Measurements from ENCODE around the gene TBXAS1.

The TBXAS1 gene

DNA sequence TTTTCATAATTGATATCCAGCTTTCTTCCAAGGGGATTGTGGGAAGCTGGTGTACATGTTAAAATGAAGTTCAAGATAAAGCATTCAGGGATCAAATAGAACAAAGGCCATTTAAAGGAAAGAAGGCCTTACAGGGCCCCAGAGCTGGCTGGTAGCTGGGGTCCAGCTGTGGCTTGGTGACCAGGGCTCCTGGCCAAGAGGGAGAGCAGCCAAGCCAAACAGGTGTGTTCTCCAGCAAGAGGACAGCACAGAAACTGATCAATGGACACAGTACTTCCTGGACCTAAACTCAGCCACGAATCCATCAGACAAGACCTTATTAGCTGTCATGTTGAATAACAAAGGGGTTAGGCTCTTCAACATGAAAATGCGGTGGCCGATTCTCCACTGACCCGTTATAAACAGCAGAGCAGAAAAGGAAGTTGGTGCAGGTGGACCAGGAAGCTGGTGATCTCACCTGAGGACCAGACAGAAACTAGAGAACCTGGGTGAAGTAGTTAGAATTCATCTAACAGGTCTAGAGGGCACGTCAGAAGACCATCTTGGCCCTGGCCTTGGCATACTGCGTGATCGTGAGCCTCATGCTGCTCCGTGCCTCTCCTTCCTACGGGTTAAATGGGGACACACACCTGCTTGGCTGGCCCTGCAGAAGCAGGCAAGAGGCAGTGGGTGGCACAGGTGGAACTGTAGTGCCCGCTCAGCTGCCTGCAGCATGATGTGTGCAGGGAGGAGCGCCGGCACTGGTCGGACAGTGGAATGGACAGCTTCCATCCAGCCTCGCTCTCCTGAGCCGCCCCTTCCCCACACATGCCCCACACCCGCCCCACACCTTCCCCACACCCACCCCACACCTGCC, 179.9 kb downstream of the TBXAS1 start:
- DNase-seq: no peak

DNA sequence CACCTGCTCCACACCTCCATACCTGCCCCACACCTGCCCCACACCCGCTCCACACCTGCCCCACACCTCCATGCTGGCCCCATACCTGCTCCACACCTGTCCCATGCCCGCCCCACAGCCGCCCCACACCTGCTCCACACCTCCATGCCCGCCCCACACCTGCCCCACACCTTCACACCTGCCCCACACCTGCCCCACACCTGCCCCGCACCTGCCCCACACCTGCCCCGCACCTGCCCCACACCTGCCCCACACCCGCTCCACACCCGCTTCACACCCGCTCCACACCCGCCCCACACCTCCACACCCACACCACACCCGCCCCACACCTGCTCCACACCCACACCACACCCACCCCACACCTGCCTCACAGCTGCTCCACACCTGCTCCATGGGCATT, 180.7 kb downstream of the TBXAS1 start:
- no peak for DNase-seq

DNA sequence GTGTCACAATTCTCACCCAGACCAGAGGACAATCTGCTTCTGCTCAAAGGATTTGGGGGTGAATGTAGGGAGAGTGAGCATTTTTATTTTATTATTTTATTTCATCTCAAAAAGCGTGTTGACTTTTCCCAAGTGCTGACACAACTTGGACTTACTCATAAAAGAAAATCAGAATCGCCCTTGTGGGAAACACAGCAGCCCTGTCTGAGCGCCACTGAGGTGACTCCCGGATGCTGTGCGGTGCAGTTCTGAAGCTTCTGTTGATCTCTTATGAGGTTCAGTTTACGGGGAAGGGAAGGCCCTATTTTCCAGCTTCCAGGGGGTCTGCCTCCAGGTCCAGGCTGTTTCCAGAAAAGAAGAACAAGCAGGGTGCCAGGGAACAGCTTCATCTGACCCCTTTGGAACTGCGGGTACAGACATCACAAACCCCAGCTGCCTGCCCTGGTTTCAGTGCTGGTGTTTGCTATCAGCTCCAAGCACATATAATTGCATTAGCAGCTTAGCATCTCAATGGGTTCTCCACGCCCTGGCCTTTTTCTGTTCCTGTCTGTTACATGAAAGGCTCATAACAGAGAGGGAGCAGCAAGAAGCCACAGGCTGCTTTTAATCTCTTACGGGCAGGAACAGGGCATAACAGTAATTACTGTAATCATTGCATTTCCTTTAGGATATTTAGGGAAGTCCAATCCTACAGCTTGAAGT, 181.3 kb downstream of the TBXAS1 start:
- DNase-seq: no peak

DNA sequence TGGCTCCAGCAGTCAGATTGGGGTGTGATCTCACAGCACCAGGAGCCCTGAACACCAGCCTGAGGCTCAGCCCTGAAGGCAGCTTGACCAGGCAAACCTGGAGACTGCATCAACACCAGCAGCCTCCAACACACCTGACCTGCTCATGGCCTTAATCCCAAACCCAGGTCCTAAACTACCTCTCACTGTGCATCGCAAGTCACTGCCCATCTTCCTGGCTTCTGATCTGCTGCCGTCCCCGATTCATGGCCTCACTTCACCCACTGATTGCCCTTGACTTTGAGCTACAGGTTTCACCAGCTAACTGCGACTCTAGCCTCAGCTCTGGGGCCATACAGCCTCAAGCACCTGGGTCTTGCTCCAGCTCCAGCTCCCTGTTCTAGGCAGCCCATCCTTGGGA, 184.6 kb downstream of the TBXAS1 start:
- DNase-seq: no peak

DNA sequence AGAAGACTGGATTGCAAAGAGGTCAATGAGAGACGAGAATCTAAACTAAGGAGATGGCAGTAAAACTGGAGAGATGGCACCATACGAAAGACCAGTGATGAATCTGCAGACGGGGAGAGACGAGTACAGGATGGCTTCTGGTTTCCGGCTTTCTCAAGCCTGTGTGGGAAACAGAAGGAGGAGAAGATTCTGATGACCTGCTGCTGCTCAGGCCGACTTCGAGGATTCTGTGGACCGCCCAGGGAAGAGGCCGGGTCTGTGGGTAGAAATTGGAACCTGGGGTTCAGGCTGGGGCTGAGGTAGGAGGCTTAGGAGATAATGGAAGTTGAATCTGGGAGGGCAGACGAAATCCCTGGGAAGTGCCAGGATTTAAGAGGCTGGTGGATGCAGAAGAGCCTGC, 185.1 kb downstream of the TBXAS1 start:
- no peak for DNase-seq

DNA sequence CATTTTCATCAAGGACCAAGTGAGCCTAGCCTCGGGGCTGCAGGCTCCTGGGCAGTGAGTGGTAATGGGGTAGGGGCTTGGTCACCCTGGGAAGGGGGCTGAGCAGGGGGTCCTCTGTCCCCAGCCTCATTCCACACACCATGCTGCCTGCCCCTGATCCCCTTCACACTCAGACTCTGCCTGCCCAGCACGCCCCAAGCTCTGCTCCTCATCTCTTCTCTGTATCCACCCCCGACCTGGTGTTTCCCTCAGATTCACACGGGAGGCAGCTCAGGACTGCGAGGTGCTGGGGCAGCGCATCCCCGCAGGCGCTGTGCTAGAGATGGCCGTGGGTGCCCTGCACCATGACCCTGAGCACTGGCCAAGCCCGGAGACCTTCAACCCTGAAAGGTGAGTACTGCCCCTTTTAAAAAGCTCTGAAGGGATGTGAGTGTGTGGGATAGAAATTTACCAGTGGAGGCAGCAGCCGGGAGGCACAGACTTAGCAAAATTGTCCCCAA, 186.5 kb downstream of the TBXAS1 start:
- no peak for DNase-seq

DNA sequence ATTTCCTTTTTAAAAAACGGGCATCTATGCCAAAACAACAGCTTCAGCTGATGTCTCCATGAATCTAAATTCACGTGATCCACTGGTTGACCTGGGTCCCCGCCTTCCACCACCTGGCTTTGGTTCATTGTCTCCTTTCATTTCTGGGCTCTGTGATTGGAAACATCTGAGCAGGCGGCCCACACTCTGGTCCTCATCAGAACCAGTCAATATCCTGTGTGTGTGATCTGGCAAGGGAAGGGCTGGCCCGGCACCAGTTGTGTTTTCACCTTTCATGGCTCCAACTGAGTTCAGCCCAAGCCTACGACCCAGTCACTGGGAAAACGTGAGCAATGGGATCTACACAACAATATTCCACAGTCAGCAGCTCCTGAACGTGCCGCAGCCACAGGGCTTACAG, 187.5 kb downstream of the TBXAS1 start:
- DNase-seq: no peak

DNA sequence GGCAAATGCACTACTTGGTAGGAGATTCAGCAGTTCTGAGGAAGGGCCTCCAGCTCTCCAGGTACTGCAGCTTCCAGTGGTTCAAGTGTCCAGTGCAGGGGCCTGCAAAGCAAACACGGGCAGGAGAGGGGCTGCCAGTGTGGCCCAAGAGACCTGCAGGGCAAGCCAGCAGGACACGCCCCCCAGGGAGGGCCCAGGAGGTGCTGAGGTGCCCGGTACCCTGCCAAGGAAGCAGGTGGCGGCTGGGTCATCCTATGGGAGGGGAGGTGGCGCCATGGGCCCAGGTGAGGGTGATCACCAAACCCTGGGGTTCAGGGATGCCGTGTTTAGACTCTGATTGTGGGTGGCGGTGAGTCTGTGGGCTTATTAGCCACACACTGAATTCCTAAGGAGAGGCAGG, 188.0 kb downstream of the TBXAS1 start:
- DNase-seq: no peak

DNA sequence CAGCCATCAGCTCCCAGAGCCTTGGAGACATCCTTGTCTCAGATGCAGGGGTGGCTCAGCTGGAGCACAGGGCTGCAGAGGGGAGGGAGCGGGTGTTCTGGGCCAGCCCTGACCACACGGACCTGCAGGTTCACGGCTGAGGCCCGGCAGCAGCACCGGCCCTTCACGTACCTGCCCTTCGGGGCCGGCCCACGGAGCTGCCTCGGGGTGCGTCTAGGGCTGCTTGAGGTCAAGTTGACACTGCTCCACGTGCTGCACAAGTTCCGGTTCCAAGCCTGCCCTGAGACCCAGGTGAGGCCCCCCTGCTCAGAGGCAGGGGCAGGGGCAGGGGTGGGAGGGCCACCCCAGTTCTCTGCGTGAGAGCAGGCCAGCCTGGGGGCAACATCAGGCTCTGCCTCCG, 188.5 kb downstream of the TBXAS1 start:
- DNase-seq: no peak

DNA sequence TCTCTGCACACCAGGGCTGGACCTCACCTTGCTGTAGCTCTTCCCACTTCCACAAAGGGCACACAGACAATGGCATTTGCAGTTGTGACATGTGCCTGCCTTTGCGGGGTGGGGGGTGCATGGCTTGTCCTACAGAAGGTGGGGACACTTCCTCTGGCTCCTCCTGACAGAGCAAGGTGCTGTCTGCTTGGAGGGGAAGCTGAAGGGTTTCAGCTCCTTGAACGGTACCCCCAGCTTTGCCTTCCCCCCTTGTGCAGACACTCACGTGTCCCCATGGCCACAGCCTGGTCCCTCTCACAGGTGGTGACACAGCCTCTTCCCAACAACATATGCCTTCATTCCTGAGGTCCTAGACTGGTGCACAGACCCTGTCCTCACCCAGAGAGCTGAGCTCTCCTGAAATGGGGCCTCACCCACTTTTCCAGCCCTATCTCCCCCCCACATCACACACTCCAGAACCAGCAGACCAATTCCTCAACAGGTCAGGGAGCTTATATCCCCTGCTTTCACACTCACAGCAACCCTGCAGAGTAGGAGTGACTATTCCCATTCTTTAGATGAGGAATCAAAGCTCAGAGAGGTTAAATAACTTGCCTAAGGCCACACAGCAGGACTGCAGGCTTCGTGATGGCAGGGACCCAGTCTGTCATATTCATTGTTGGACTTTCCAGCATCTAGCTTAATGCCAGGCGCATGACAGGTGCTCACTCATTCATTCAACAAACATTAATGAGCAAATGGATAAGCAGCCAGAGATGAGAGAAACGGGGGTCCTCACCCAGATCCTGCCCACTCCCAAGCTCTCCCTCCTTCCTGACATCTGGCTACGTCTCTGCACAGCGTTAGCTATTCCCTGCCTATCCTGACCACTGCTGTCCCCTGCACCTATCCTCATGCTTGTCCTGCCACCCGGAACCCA, 189.3 kb downstream of the TBXAS1 start:
- DNase-seq: no peak

DNA sequence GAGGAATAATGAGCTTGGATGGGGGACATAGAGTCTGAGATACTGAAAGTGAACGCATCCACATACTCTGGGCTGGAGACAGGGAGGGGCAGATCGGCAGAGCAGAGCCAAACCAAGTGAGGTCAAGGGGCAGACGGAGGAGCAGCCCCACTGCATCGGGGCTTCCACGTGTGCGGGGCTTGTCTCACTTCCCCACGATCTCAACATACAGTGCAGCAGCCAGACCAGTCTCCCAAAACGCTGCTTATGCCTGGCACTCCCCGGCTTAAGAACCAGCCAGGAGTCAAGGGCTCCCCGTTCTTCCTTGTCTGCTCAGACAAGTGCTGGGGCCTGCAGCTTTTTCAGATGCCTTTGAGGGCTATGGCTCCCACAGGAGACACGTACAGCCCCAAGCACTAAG, 190.1 kb downstream of the TBXAS1 start:
- DNase-seq: no peak

DNA sequence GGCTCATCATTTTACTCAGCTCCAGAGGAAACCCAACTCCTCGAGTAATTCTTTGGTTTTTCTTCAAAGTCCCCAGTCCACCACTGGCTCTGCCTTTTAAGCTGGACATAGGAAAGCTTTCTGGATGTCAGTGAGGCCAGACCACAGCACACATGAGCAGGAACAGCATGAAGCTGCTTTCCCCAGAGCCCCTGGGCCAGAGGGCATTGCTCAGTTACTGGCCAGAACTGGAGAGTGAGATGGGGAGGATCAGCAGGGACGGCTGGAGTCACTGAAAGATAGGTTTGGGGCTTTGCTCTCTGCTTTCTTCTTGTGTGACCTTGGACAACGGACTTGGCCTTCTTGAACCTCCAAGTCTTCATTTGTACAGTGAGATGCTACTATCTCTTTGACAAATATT, 190.5 kb downstream of the TBXAS1 start:
- DNase-seq: no peak

DNA sequence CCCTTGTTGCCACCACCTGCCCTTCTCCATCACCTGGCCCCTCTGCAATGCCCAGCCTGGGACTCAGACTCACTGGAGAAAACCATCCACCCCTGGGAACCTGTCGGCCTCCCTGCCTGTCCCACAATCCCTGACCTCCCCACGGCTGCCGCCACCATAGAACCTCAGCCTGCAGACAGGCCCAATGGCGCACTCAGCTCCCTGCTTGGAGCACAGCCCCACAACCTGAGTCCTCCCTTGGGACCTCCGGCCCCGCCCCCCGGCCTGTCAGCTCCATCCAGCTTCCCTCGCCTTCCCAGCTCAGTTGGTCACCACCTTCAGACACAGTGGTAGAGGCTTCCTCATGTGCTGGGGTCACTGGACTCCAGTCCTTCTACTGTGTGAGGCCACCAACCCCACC, 192.5 kb downstream of the TBXAS1 start:
- DNase-seq: no peak

DNA sequence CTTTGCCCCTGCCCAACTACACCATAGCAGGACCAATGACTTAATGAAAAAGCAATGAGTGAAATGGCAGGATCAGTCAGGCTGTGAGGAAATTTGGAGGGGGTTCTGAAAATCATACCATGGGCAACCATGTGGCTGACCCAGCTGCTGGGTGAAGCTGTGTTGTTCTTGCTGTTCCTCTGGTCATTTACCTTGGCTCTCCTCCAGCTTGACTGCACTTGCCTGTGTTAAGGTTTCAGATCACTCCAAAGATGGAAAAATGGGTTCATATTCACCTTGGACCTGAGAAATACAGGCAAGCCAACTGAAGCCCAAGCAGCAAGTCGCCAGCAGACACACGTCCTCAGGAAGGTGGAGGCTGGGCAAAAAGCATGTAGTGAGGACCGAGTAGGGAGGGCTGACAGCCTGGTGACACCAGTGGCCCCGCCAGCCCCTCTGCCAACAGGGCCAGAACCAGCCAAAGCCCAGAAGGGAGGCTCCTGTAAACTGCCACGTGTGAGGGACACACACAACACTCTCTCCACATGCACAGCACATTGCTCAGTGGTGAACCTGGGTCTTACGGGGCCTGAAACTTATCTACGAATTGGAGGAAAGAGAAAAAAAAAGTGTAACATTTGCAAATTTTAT, 193.6 kb downstream of the TBXAS1 start:
- DNase-seq: no peak

DNA sequence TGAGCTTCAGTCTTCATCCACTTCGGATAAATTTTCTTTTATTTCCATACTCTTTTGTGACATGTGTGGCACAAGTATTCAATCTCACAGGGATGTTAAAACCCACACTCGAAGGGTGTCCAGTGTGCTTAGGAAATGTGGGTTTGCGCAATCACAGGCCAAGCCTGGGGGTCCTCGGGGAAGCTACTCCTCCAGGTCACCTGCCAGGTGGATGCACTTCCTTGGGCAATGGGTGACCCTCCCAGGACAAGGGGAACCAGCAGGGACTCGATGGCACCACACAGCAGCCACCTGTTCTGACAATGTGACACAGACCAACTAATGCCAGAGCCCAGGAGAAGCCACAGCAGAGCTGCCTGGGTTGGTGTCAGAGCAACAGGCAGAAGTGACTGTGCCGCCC, 194.7 kb downstream of the TBXAS1 start:
- no peak for DNase-seq

DNA sequence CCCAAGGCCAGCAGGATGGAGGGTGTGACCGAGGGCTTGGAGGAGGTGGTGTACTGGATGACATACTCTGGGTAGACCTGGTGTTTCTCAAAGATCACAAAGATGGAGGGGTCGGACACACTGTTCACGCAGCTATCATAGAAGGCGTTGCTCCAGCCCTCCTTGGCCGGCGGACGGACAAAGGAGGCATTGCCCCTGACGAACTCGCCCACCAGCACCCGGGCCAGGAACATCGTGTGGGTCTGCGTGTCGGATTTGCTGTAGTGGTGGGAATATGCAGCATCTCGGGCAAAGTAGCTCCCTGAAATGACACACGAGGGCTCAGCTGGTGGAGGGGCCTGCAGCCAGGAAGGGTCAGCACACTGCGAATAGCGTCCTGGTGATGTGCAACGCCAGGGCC, 195.5 kb downstream of the TBXAS1 start:
- no peak for DNase-seq

DNA sequence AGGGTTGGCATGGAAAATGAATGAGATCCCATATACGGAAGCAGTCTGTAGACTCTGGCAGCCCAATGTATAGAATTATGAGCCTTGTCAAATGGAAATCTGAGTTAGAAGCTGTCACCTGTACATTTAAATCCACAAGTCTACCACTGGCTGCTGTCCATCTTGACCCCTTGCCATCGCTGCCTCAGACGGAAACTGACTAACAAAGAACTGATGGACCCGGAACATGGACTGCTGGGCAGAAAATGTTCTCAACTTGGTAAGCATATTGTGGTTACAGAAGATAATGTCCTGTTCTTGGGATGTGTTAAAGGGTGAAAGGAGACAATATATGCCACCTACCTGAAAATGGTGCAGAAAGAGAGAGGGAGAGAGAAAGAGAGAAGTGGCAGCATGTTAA, 196.2 kb downstream of the TBXAS1 start:
- no peak for DNase-seq

DNA sequence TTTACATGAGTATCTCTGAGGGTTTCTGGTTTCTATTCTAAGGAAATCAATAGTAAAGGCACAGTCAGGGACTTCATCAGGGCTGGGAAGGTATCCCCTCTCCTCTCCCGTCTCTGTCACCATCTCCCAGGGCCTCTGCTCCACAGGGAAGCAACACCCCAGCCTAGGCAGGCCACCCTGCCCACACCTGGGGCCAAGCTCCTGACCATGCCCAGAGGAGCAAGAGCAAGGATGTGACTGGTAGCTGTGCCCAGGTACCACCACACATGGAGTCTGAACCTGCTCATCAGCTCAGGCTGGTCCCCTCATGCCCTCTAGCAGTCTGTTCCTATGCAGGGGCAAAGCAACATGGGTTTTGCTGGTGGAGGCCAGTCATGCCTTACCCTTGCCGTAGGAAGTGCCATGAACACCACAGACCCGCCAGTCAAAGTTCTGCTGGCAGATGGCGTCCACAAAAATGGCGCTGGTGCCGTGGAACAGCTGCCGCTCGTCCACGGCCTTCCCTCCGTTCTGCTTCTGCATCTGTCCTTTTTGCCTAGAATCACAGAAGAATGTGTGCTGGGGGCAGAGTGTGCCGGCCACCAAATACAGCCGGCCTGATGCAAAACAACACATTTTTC, 196.9 kb downstream of the TBXAS1 start:
- no peak for DNase-seq

DNA sequence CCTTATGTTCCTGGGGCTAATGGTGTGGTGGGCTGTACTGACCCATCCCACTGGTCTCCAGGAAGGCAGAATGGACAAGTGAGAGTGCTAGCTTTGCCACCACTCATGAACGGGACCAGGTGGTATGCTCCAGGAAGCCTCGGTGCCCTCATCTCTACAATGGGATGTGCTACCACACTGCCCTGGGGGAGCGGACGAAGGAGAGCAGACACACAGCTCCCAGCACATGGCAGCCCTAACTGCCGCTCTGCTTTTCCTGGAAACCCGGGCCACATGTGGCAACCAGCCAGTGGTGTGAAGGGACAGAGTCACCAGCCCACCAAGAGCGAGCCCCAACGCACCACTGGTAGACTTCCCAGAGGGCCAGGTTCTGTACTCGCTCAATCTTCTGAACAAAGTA, 197.9 kb downstream of the TBXAS1 start:
- no peak for DNase-seq

DNA sequence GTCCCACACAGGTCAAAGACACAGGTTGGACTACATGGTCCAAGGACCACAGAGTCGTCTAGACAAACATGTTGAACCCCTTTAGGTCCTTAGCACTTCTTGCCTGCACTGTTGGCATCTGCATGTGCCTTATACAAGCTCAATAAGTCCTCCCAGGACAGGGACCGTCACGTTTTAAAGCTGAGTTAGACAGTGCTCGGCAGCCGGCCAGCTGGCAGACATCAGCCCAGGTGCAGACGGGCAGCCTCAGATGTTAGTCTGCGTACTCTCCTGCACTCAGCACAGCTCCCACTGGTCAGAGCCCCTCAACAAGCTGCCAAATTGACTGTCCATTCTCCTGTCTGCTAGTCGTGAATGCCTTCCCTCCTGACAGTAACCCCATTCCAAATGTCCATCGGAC, 198.8 kb downstream of the TBXAS1 start:
- DNase-seq: no peak

DNA sequence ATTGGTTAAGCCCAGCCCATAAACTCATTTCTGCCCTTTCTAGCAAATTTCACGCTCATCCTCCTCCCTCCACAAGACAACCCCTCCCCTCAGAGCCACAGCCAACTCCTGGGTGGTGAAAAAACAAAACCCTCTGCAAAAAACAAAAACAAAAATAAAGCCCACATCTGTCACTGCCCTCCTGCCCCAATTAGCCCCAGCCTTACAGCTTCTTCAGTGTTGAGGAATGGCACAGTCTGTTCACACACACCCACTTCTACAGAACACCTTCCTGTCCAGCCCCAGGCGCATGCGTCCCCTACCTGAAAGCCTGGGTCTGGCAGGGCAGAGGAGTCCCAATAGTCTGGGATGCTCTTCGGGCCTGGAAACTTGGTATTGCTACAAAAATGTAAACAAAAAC, 199.2 kb downstream of the TBXAS1 start:
- DNase-seq: no peak

DNA sequence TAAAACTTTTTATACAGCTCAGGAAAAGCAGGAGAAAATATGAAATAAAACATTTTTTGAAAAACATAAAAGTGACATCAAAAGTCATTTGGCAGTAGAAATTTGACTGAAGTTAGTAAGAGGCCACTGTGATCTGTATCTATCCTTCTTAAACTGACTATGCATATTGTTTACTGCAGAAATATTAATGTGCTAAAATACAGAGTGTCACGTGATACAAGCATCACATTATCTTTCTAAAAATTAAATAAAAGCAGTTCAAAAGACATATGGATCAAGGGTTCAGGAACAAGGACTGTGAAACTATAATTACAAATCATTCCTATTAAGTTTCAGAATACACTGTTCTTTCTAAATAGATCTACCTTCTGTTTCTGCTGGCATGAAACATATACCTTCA, 200.0 kb downstream of the TBXAS1 start:
- DNase-seq: no peak

All from stimulated activated naive CD4-positive, alpha-beta T cell treated with Interleukin-2 at 50 U/mL for 16 hours (primary cell).